Embryonic facial prominence (tissue), 1 donor: Measurements from ENCODE around the gene GLIS1.

Experiments used
- DNase-seq: peaks from one replicate; pipeline ENCODE4 v3.0.0-alpha.2; 2016; ENCODE audit errors: extremely low spot score

GLIS1 gene

DNA sequence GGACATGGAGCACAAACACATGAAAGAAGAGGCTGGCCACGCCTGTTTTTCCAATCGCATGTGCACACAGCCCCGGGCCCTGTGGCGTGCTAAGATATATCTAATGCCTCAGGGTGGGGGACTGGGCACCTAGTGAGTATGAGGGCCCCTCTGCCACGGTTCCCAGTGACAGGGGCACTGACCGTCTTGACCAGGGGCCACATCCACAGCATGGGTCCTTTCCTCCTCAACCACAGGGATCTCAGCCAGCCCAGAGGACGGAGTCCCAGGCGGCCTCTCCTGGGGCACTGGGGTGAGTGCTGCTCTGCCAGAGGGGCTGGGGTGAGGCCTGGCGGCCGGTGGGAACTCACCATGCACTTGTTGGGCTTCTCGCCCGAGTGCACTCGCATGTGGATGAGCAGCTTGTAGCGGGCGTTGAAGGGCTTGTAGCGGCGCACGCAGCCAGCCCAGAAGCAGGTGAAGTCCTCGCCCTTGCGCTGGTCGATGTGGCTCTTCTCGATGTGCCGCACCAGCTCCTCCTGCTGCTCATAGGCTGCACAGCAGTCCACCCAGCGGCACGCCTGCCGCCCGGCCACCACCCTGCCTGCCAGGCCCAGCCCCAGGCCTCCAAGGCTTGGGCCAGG, 145.1 kb downstream of the GLIS1 start:
- no peak for DNase-seq

DNA sequence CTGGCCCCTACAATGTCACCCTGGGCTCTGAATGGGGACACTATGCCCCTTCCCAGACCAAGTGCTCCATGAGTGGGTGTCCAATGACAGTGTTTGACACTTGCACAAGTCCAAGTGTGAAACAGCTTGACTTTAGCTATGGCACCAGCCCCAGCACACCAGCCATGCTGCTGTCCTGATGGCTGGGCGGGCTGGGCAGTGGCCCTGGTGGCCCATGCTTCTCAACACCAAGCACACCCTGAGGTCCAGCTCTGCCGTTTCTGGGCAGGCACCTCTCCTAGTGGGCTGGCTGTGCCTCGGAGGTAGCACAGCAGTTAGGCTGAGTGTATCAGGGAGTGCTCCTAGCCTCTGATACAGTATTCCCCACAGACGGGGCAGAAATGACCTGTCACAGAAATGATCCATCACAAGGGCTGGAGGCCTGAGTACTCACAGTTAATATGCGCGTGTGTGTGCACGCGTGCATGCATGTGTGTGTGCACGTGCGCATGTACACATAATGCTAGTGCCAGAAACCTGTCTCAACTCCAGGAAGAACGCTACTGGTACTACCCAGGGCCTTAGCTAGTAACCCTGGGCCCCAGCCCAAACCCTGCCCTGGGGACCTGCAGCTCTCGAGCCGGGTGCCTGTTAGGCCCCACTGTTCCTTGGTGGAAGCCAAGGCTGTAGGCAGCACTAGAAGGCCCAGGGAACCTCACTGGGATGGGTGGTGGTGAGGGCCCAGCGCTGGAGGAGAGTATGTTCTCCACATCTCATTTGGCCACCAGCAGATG, 145.8 kb downstream of the GLIS1 start:
- DNase-seq: no peak

- DNase-seq: no peak
These were observed 146.4 kb downstream of the GLIS1 start for GRCh38 chr1:53592521-53592982.

DNA sequence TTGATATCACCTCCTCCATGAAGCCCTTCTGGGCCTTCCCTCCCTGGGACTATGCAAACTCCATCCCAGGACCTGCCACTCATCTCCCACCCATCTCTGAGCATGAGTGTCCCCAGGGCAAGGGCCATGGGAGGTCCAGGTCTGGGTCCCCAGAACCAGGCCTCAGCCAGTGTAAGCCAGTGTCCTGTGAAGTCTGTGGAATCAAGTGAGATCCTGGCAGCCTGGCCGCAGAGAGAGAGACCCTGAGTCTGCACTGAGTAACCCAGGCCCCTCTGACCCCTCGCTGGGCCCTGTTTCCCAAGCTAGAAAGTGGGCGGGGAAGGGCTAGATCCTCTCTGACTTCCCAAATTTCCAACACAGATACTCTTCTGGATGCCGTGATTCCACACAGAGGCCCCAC, 147.0 kb downstream of the GLIS1 start:
- DNase-seq: no peak

- DNase-seq: peak; percentile 26
These were observed 148.1 kb downstream of the GLIS1 start for GRCh38 chr1:53590531-53591515.

GRCh38 chr1:53590104-53590503, 148.9 kb downstream of the GLIS1 start:
- no peak for DNase-seq

GRCh38 chr1:53589043-53589887, 149.7 kb downstream of the GLIS1 start:
- no peak for DNase-seq

GRCh38 chr1:53588053-53588779, 150.7 kb downstream of the GLIS1 start:
- no peak for DNase-seq

DNA sequence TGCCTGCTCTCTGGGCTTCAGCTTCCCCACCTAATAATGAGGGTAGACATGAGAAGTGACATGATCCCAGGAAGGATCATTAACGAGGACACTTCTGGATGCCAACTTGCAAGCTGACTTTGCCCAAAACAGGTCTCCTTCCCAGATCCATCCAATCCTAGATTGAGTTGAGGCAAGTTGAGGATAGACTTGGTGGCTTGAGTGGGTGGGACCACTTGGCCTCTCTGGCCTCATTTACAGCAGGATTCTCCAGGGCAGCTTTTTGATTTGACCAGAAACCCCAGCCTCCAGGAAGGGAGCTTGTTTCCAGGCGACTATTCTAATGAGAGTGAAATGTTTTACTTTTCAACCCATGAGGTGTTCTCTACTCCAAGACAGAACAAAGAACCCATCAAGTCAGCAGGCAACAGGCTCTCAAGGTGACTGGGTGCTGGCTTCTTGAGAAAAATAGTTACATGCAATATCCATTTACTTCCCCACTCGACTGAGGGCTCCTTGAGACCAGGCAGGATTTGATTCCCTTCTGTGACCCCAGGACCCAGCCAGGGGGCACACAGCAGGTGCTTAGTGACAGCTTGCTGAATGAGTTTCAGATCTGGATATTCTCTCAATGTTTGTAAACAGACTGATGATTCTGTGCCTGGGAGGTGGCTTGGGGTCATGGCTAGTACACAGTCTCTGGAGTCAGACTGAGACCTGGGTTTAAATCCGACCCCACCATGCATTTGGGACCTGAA, 151.5 kb downstream of the GLIS1 start:
- DNase-seq: no peak

DNA sequence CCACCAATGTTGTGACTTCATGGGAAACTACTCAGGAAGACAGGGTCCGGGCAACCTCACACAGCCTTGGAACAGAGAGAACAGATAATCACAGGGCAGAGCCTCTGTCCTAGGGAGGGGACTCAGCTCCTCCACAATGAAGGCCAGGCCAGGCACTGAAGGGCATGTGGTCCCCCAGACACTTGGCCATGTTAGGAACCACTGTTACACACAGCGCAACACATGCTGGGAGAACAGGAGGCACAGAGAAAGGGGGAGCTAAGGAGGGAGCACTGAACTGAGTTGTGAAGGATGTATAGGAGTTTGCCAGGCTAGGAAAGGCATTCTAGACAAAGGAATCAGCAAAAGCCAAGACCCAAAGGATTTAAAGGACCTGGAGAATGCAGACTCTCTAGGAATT, 152.2 kb downstream of the GLIS1 start:
- DNase-seq: no peak

GRCh38 chr1:53585565-53585964, 153.4 kb downstream of the GLIS1 start:
- DNase-seq: no peak

DNA sequence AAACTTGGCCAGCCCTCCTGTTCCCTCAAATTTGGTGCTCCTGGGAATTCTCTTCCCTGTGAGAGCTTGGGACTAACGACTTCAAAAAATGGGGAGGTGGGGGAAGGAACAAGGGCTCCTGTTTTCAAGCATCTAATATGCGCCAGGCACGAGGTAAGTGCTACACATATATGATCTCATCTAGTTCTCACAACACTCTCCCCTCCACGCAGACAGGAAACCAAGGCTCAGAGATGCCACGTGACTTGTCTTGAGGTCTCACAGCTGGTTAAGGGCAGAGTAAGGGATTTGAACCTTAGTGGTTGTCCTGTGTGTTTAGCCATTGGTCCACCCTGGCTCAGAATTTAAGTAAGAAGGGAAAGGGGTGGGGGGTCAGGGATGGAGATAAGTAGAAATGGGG, 153.8 kb downstream of the GLIS1 start:
- DNase-seq: no peak

- DNase-seq: no peak
These were observed 154.2 kb downstream of the GLIS1 start for GRCh38 chr1:53584777-53585107.

DNA sequence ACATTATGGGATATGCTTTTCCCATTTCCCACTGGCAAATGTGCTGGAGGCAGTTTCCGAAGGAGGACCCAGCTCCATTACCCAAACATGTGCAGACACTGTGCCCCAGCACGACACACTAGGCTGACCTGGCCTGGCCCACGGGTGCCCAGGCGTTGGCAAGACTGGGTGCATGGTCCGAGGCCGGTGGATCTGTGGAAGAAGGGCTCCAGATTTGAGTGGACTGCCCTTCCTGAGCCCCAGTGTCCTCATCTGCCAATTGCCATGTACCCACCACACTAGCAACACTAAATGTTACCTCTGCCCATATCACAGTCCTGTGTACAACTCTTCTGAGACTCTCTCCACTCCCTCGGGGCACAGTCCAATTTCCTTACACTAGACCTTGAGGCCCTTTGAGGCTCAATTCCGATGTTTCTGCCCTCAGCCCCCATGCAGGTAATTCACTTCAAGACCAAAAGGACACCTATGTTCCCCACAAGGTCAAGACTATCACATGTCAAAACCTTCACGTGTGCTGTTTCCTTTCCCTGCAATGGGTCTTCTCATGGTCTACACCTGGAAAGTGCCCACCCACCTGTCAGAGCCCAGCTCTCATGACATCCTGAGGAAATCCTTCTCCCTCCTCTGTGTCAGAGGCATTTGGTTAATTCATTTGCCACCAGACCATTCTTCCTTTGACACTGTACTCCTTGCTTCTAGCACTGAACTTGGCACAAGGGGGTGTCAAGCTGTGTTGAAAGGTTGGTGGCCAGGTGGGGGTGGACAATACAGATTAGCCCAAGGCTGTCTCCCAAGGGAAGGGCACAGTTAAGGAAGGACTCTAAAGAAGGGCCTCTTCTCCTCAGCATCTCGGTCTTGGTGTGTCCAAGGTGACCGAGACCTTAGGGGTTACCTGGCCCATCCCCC, 154.8 kb downstream of the GLIS1 start:
- DNase-seq: no peak

DNA sequence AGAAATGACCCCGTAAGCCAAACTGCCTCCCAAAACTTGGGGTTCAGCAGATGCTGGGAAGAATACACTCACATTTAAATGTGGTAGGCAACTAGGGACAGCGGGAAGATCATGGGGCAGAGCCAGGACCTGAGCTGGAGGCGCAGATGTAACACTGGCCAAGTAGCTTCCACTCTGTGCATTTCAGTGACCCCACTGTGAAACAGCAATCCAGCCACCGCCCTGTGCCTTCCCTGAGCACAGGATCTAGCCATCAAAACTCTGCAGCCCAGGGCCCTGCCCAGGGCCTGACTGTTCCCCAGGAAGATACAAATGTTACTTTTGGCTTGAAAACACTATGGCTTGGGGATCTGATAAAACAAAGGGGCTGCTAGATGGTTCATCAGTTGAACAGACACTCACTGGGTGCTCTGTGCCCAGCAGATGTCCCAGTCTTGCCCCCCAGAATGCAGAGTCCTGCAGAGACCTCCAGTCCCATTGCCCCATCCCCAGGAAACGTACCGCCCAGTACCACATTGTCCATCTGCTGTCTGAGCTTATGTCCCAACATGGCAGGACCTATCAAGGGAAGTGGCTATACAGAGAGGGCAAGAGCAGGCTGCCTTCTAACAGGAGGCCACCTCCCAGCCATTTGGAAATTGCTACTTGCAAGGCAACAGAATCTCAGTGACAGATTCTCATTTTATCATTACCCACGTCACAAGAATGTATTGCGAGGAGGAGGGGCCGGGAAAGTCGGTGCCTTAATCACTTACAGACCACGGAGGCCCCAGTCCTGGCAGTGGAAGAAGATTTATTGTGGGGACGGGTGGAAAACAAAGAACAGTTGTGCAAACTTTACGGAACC, 155.7 kb downstream of the GLIS1 start:
- peak; percentile 85 for DNase-seq

DNA sequence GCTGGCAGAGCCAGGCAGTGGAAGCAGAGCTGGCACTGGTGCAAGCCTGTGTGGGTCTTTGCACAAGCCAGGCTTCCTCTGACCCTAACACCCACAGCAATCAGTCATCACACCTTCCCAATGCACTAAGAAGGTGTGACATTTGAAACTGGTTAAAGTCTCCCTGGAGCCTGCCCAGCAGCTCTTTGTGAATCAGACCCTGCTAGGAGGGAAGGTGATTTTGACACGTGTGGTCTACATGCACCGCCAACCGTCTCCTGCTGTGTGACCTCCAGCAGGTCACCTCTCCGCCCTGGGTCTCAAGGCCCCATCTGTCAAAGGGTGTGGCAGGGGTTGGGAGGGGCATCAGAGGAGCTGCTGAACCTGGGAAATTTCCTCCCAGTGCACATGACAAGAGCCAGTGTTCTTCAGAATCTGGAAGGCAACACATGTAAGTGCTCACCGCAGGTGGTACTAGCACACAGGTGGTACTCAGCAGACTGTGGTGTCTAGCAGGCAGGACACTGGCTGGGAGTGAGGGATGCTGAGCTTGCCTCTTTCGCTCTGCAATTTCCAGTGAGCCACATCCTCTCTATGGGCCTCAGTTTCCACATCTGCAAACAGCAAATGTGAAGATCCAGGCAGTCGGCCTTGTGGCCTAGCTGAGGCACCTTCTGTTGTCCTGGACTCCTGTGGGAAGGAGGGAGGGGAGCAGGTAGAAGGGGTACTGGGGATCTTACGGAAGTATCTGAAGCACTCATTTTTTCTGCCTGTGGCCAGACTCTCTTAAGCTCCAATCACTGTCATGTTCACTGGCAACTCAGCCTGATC, 156.5 kb downstream of the GLIS1 start:
- DNase-seq: no peak

- no peak for DNase-seq
These were observed 157.5 kb downstream of the GLIS1 start for GRCh38 chr1:53581476-53581875.
